ENCODE data around the gene AK3. TPM values are rescaled to one million over a fixed set of nuclear protein-coding genes. Genes with fewer than 3 reads are reported as not detected.

Gene AK3
- total and polyA plus RNA-seq, 2 of the 8 experiments (the other 6 are each of a cell fraction or from before 2014, with no cell fraction given): 8.9 to 30.0 TPM

- POLR2A ChIA-PET (ENCODE audit: partially characterized antibody): interaction anchor here (0.7 to 2.1 kb wide), 6 partner anchors 8 to 116 kb away, joined by 3 to 12 read pairs (median 6); partner anchors contain the start of genes PLPP6, RCL1 and SPATA6L
- Histone ChIP-seq H3K23me2 (ENCODE audit: low read depth, low read length) (peaks cover 8% of the 10 kb centered on the region), H3K4me1 (replicated peaks in 1 of 4; ENCODE audit: control insufficient read depth in 3 of 4, insufficient read depth in 4 of 4, low read length in 3 of 4) (peaks cover 0 to 4% (median 0%) of the 10 kb centered on the region in 4 experiments; a peak in 2 of 7 replicates), H3K27me3 (replicated peaks in 1 of 4; ENCODE audit: control insufficient read depth in 3 of 4, extremely low read depth in 1 of 4, insufficient read depth in 3 of 4, low read length in 3 of 4) (no peaks in the 10 kb centered on the region), H2BK20ac (ENCODE audit: low read length) (no peak overlapping the region), H3K56ac (replicated peaks; ENCODE audit: insufficient read length, low read depth, low read length) (no peak overlapping the region), H3K4me2 (ENCODE audit: insufficient read depth in 1 of 2, low read depth in 2 of 2, low read length in 2 of 2) (no peak overlapping the region; a peak in 1 of 4 replicates), H2AFZ (ENCODE audit: low read length) (no peak overlapping the region), H3K4me3 (ENCODE audit: extremely low read depth in 1 of 4, insufficient read depth in 2 of 4, low read depth in 3 of 4, low read length in 4 of 4) (no peak overlapping the region), H3K79me2 (ENCODE audit: control insufficient read depth in 1 of 2, insufficient read depth in 2 of 2, low read length in 2 of 2) (peaks cover 9 to 23% of the 10 kb centered on the region in 2 experiments; a peak in 3 of 4 replicates), H3K23ac (ENCODE audit: insufficient read length) (no peak overlapping the region), H3K36me3 (ENCODE audit: control insufficient read depth in 2 of 4, insufficient read depth in 4 of 4, low read length in 3 of 4) (no peaks in the 10 kb centered on the region), H4K8ac (ENCODE audit: extremely low read depth, insufficient read depth, low read length) (no peak overlapping the region), H3K27ac (ENCODE audit: low read depth, low read length) (no peak overlapping the region), H3K4ac (replicated peaks; ENCODE audit: insufficient read length, low read depth, low read length) (no peak overlapping the region), H3K14ac (ENCODE audit: insufficient read length) (no peak overlapping the region), H4K20me1 (replicated peaks in 1 of 2; ENCODE audit: control insufficient read depth in 1 of 2, insufficient read depth in 2 of 2, low read length in 2 of 2) (no peaks in the 10 kb centered on the region), H2BK120ac (replicated peaks; ENCODE audit: low read depth, low read length) (no peak overlapping the region), H3K79me1 (ENCODE audit: low read depth, low read length) (0 out of 2 replicates have a peak, but pooled peaks cover 2% of the 10 kb centered on the region), H2BK12ac (ENCODE audit: low read depth, low read length) (no peak overlapping the region), H3K9ac (replicated peaks in 1 of 4; ENCODE audit: extremely low read depth in 1 of 4, low read depth in 3 of 4, low read length in 3 of 4) (no peak overlapping the region), H3K18ac (ENCODE audit: extremely low read depth, low read length) (no peak overlapping the region), H2BK15ac (ENCODE audit: low read length) (no peak overlapping the region), H4K91ac (replicated peaks; ENCODE audit: insufficient read length, low read length) (no peak overlapping the region), H2BK5ac (ENCODE audit: low read depth, low read length) (no peak overlapping the region), H4K5ac (ENCODE audit: insufficient read length, low read depth, low read length) (no peak overlapping the region), H2AK5ac (ENCODE audit: low read depth, low read length) (no peak overlapping the region), H3K9me3 (ENCODE audit: insufficient read depth in 2 of 2, low read depth in 1 of 2, low read length in 1 of 2) (no peaks in the 10 kb centered on the region)
- no peak for FAIRE-seq
- TF ChIP-seq SP2 (IDR thresholded peaks at IDR 0.05; ENCODE audit: low read length) (no peak), KDM4A (IDR thresholded peaks at IDR 0.05; ENCODE audit: low read depth, low read length, severe bottlenecking) (no peak), ATF3 (IDR thresholded peaks at IDR 0.05; ENCODE audit: insufficient read depth, low read depth, low read length) (no peak), SP1 (IDR thresholded peaks at IDR 0.05; ENCODE audit: low read depth, low read length) (no peak), E2F6 (IDR thresholded peaks at IDR 0.05) (no peak), SAP30 (IDR thresholded peaks at IDR 0.05; ENCODE audit: insufficient read depth, insufficient replicate concordance, low read length) (no peak), BRCA1 (IDR thresholded peaks at IDR 0.05; ENCODE audit: low read depth, low read length) (no peak), ZNF274 (IDR thresholded peaks at IDR 0.05; ENCODE audit: borderline replicate concordance, extremely low read depth, low read length) (no peak)
- DNase-seq (ENCODE audit: low read depth in 1 of 2, low spot score in 2 of 2): no peak
- CTCF ChIA-PET (ENCODE audit: partially characterized antibody): interaction anchor here (1.0 to 1.3 kb wide), 2 partner anchors 23 to 37 kb away, joined by 3 read pairs; no protein-coding TSS in a partner anchor
- WGBS, 2 experiments (ENCODE audit: extremely low coverage in 1 of 2, insufficient coverage in 1 of 2, insufficient read length in 1 of 2, insufficient replicate concordance in 2 of 2, low coverage in 1 of 2, low lambda C conversion rate in 2 of 2, missing lambda C conversion rate in 1 of 2): 87% methylated on average over 3 of the region's 3 CpGs; no CpG with 5 or more reads in 1 of the 2 experiments
Measured at GRCh38 chr9:4677392-4677791, 63.6 kb downstream of the AK3 start.

Data from H1 (cell line).